K562 (cell line): ENCODE data around the gene PRKG1. TPM values are rescaled to one million over a fixed set of nuclear protein-coding genes. Genes with fewer than 3 reads are reported as not detected.

Source experiments
- ATAC-seq: fragments of 200-7000 bp; cut with Tn5 transposase; 3 replicates; pipeline ENCODE4 v1.9.1; 2020; ENCODE audit warnings: moderate library complexity
- BruUV-seq: library from RNA; stranded (reverse); fragments of 400-500 nt; replicated peaks from 2 replicates; lab custom pipeline; 2021; lab: Mats Ljungman, UMichigan
- CTCF ChIA-PET: fragments of 300-600 bp; formaldehyde crosslinking; extraction: SDS; loops from one replicate; lab custom pipeline; 2021; ENCODE audit warnings: low intra/inter-chr PET ratio; lab: Yijun Ruan, JAX
- POLR2A ChIA-PET: fragments of 300-600, 350-650 bp; sonication (Branson Sonifier 250); formaldehyde crosslinking; extraction: SDS; loops from one replicate; lab custom pipeline; 2021; ENCODE audit warnings: antibody characterized with exemption, inconsistent platforms; lab: Yijun Ruan, JAX
- DNase-seq, 4 experiments: peaks; one replicate each; pipeline versions ENCODE4 v3.0.0 to v3.0.0-alpha.2; 2011 to 2018; ENCODE audit warnings: low spot score in 3 of 4, mixed read lengths in 3 of 4; ENCODE audit errors: extremely low read depth in 1 of 4
- FAIRE-seq: peaks from 2 replicates; lab custom pipeline; 2011; peaks lifted over from hg19 to GRCh38; lab: Jason Lieb, UNC
- H2AFZ ChIP-seq: 2 replicates; pipeline ENCODE4 v1.6.0; 2011; ENCODE audit warnings: low read depth, low read length, control low read depth, inconsistent platforms
- H3K27ac ChIP-seq: fragments of 200-600 bp; 3 replicates; pipeline ENCODE4 v1.8.0; 2011; ENCODE audit warnings: low read depth, mild to moderate bottlenecking, control low read depth, inconsistent platforms, low read length, moderate library complexity, mixed read lengths; ENCODE audit errors: extremely low read depth
- H3K27me3 ChIP-seq, 2 experiments: fragments of 300-600 bp in 1 of 2; 2 replicates in 1 of 2; 3 replicates in 1 of 2; pipeline versions ENCODE4 v1.6.0 to v1.8.0; 2011; ENCODE audit warnings: inconsistent platforms in 2 of 2, low read length in 2 of 2, mild to moderate bottlenecking in 1 of 2, mixed read lengths in 1 of 2, moderate library complexity in 1 of 2; ENCODE audit not compliant: control insufficient read depth in 2 of 2, insufficient read depth in 2 of 2
- H3K36me3 ChIP-seq: fragments of 300-600 bp; 3 replicates; pipeline ENCODE4 v1.8.0; 2011; ENCODE audit warnings: mild to moderate bottlenecking, low read length, inconsistent platforms; ENCODE audit not compliant: control insufficient read depth, insufficient read depth
- H3K4me1 ChIP-seq, 2 experiments: fragments of 200-600 bp in 1 of 2; replicated peaks in 1 of 2; 2 replicates in 1 of 2; 3 replicates in 1 of 2; pipeline versions ENCODE4 v1.5.1 to v1.8.0; 2011; ENCODE audit warnings: inconsistent platforms in 2 of 2, low read length in 2 of 2, mild to moderate bottlenecking in 1 of 2, mixed read lengths in 1 of 2, moderate library complexity in 1 of 2; ENCODE audit not compliant: control insufficient read depth in 2 of 2, insufficient read depth in 2 of 2
- H3K4me2 ChIP-seq: 2 replicates; pipeline ENCODE4 v1.6.1; 2011; ENCODE audit warnings: low read length, control low read depth, inconsistent platforms, mixed read lengths; ENCODE audit not compliant: insufficient read depth
- H3K4me3 ChIP-seq: fragments of 200-600 bp; sonication (generic), shearing (Covaris generic); 2 replicates; pipeline ENCODE4 v1.5.1; 2016; ENCODE audit warnings: control low read depth, inconsistent platforms
- H3K79me2 ChIP-seq: fragments of 200-600 bp; 3 replicates; pipeline ENCODE4 v1.8.0; 2011; ENCODE audit warnings: low read length, inconsistent platforms; ENCODE audit not compliant: control insufficient read depth, insufficient read depth
- H3K9ac ChIP-seq, 2 experiments: 2 replicates each; pipeline versions ENCODE4 v1.6.0 to v1.6.1; 2011; ENCODE audit warnings: low read depth in 2 of 2, low read length in 2 of 2, control low read depth in 1 of 2, inconsistent platforms in 1 of 2, mild to moderate bottlenecking in 1 of 2, mixed read lengths in 1 of 2; ENCODE audit not compliant: insufficient read depth in 1 of 2
- H3K9me1 ChIP-seq: one replicate; pipeline ENCODE4 v1.6.0; 2011; ENCODE audit warnings: inconsistent platforms, mild to moderate bottlenecking, low read length, moderate library complexity; ENCODE audit not compliant: control insufficient read depth, insufficient read depth
- H3K9me3 ChIP-seq: replicated peaks from 2 replicates; pipeline ENCODE4 v1.5.1; 2011; ENCODE audit warnings: low read depth, low read length, inconsistent platforms; ENCODE audit not compliant: control insufficient read depth, insufficient read depth
- H4K20me1 ChIP-seq: replicated peaks from 2 replicates; pipeline ENCODE4 v1.6.1; 2011; ENCODE audit warnings: low read length, inconsistent platforms, mixed read lengths; ENCODE audit not compliant: control insufficient read depth, insufficient read depth
- FOXA1 ChIP-seq: fragments of 450-650 bp; IDR thresholded peaks from 2 replicates; pipeline ENCODE4 v1.6.1; 2016; ENCODE audit warnings: mild to moderate bottlenecking, borderline replicate concordance
- HNRNPK ChIP-seq: fragments of 200-400 bp; formaldehyde crosslinking; IDR thresholded peaks from one replicate; pipeline ENCODE4 v1.6.1; 2018; ENCODE audit warnings: mild to moderate bottlenecking, low read depth, low read length; ENCODE audit not compliant: poor library complexity, severe bottlenecking
- PTTG1 ChIP-seq: fragments of 450-650 bp; IDR thresholded peaks from 2 replicates; pipeline ENCODE4 v1.6.1; 2016; ENCODE audit warnings: low read depth, mild to moderate bottlenecking, missing genetic modification characterization, missing compliant biosample characterization
- TAL1 ChIP-seq: fragments of 450-650 bp; IDR thresholded peaks from 2 replicates; pipeline ENCODE4 v1.6.1; 2016; ENCODE audit warnings: mild to moderate bottlenecking
- TFAM ChIP-seq: fragments of 250-450 bp; sonication (Bioruptor Pico); conservative IDR thresholded peaks from 2 replicates; pipeline ENCODE4 v1.5.0; 2021; ENCODE audit warnings: mild to moderate bottlenecking, moderate library complexity
- TOE1 ChIP-seq, 2 experiments: fragments of 450-650 bp in 1 of 2; sonication (generic) in 1 of 2; formaldehyde crosslinking in 1 of 2; IDR thresholded peaks; 2 replicates each; pipeline versions ENCODE4 v1.7.1 to v1.8.0; 2016 to 2022; ENCODE audit warnings: borderline replicate concordance in 2 of 2, mild to moderate bottlenecking in 2 of 2, antibody characterized with exemption in 1 of 2, inconsistent platforms in 1 of 2, low read depth in 1 of 2, missing genetic modification reagents in 1 of 2, moderate library complexity in 1 of 2
- ZNF232 ChIP-seq: sonication (generic); formaldehyde crosslinking; IDR thresholded peaks from 2 replicates; pipeline ENCODE4 v1.8.0; 2022; ENCODE audit warnings: mild to moderate bottlenecking, missing genetic modification reagents
- ZNF239 ChIP-seq: fragments of 250-450 bp; sonication (Bioruptor Pico); IDR thresholded peaks from 2 replicates; pipeline ENCODE4 v1.4.0; 2020; ENCODE audit warnings: mild to moderate bottlenecking
- WGBS: fragments of 100-300 bp; shearing (Covaris generic); methylation state at CpG from one replicate; pipeline ENCODE4 v1.1.6; 2016; ENCODE audit warnings: low coverage, mixed read lengths; ENCODE audit not compliant: insufficient coverage; ENCODE audit errors: missing lambda C conversion rate; 5-methylcytosine and 5-hydroxymethylcytosine counted together
- in situ Hi-C: fragments of 300-500 bp; cut with MboI; formaldehyde crosslinking; loops from 4 replicates; pipeline ENCODE4 v1.15.0; 2018; ENCODE audit warnings: inconsistent platforms, mixed read lengths
- intact Hi-C: fragments of 100-400 bp; cut with micrococcal nuclease; formaldehyde crosslinking; loops from 2 replicates; pipeline ENCODE4 v1.14.2; 2022
- polyA plus RNA-seq, 8 experiments: library from polyadenylated mRNA; depleted of rRNA in 4 of 8; stranded (reverse) in 5 of 8; unstranded in 3 of 8; fragments of >200 nt; fragmentation: Nextera tagmentation in 2 of 8; fragmentation: Illumina TruSeq in 1 of 8; extraction: Ambion mirVana in 2 of 8; extraction: Trizol in 1 of 8; gene quantifications; 2 replicates each; pipeline versions ENCODE4 v1.2.1 to v1.2.3, GENCODE V29; 2011 to 2014; ENCODE audit warnings: inconsistent platforms in 1 of 8, missing spikeins in 1 of 8
- total RNA-seq, 7 experiments: library from RNA; depleted of rRNA in 6 of 7; stranded (reverse); fragments of >200 nt in 6 of 7; fragmentation: Illumina TruSeq in 2 of 7; extraction: Trizol in 2 of 7; gene quantifications; 2 replicates each; pipeline versions ENCODE4 v1.2.1 to v1.2.3, GENCODE V29; 2011 to 2021; ENCODE audit warnings: low replicate concordance in 1 of 7
- TF ChIP-seq, protein P1 (sequence below): fragments of 450-650 bp; IDR thresholded peaks from 2 replicates; pipeline ENCODE4 v1.6.1; 2016; ENCODE audit warnings: borderline replicate concordance
- TF ChIP-seq, protein P2 (sequence below): fragments of 450-650 bp; IDR thresholded peaks from one replicate; pipeline ENCODE4 v1.6.1; 2018; ENCODE audit warnings: mild to moderate bottlenecking, moderate library complexity; ENCODE audit not compliant: partially characterized antibody
- TF ChIP-seq, protein P3 (sequence below): fragments of 250-450 bp; sonication (Bioruptor Pico); IDR thresholded peaks from 2 replicates; pipeline ENCODE4 v1.5.0; 2022; ENCODE audit warnings: mild to moderate bottlenecking

The PRKG1 gene
- total and polyA plus RNA-seq, 9 of the 15 experiments (the other 6 are each of a cell fraction or from before 2014, with no cell fraction given), result 0.22 TPM; not detected in 8

DNA sequence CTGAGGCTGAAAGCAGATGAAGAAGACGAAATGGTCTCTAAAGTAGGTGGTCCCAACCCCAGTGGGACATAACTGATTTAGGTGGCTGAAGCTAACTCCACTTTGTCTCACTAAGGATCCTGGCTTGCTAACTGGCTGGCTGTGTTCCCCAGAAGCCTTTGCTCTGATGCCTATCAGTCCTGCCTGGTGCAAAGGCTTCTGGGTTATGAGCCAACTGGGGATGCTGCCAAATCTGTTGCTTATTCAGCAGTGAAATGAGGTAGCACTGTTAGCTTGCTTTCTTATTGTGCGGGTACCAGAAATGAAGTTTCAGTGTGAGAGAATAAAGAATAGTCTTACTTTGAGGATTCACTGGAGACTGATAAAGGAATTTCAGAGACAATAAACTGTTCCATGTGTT is 18.1 kb downstream of the PRKG1 start (continued):
- no peak for TF ChIP-seq FOXA1

DNA sequence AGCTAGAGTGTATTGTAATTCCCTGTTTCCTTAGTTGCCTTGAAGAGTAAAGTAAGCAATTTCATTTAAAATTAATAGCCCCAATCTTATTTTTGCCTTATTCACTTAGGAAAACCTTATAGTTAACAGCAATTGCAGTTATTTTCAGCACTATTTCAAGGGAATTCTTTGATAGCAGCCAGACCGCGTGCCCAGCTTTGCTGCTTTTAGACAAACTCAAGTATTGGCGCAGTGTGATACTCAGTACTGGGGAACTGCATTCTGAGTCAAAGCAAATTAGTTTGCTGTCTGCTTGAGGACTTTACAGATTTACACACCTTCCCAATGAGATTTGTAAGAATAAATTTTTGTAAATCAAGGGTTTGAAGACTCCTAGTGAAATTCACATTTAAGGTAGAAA is 21.2 kb downstream of the PRKG1 start:
- in situ Hi-C loops (no loop called here), intact Hi-C loops (no loop called here)
- FAIRE-seq, result no peak
- Histone ChIP-seq H3K4me2 (no peak overlapping the region), H3K27ac (no peak overlapping the region), H3K4me1 (no peaks in the 10 kb centered on the region), H3K9me1 (no peaks in the 10 kb centered on the region), H4K20me1 (no peaks in the 10 kb centered on the region), H3K9me3 (no peaks in the 10 kb centered on the region), H3K27me3 (no peaks in the 10 kb centered on the region), H3K4me3 (no peak overlapping the region), H3K36me3 (no peaks in the 10 kb centered on the region), H2AFZ (no peak overlapping the region), H3K9ac (no peak overlapping the region), H3K79me2 (no peaks in the 10 kb centered on the region)
- DNase-seq, result no peak
- WGBS, result 0% methylated on average over 3 of the region's 3 CpGs
- BruUV-seq, result no TSS peak
- CTCF ChIA-PET, result no interaction called here
- TF ChIP-seq TOE1 (IDR thresholded peaks at IDR 0.05; ENCODE audit: borderline replicate concordance) (no peak), TOE1 (CRISPR knock-in tag; IDR thresholded peaks at IDR 0.05; ENCODE audit: borderline replicate concordance, low read depth) (no peak), TAL1 (no peak), HNRNPK (no peak), PTTG1 (no peak), ZNF232 (CRISPR knock-in tag) (no peak), TFAM (CRISPR knock-in tag) (no peak), ZNF239 (CRISPR knock-in tag) (no peak)
- TF ChIP-seq, protein P1, sequence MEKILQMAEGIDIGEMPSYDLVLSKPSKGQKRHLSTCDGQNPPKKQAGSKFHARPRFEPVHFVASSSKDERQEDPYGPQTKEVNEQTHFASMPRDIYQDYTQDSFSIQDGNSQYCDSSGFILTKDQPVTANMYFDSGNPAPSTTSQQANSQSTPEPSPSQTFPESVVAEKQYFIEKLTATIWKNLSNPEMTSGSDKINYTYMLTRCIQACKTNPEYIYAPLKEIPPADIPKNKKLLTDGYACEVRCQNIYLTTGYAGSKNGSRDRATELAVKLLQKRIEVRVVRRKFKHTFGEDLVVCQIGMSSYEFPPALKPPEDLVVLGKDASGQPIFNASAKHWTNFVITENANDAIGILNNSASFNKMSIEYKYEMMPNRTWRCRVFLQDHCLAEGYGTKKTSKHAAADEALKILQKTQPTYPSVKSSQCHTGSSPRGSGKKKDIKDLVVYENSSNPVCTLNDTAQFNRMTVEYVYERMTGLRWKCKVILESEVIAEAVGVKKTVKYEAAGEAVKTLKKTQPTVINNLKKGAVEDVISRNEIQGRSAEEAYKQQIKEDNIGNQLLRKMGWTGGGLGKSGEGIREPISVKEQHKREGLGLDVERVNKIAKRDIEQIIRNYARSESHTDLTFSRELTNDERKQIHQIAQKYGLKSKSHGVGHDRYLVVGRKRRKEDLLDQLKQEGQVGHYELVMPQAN, result no peak
- TF ChIP-seq, protein P2, sequence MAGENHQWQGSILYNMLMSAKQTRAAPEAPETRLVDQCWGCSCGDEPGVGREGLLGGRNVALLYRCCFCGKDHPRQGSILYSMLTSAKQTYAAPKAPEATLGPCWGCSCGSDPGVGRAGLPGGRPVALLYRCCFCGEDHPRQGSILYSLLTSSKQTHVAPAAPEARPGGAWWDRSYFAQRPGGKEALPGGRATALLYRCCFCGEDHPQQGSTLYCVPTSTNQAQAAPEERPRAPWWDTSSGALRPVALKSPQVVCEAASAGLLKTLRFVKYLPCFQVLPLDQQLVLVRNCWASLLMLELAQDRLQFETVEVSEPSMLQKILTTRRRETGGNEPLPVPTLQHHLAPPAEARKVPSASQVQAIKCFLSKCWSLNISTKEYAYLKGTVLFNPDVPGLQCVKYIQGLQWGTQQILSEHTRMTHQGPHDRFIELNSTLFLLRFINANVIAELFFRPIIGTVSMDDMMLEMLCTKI, result no peak
- TF ChIP-seq, protein P3, sequence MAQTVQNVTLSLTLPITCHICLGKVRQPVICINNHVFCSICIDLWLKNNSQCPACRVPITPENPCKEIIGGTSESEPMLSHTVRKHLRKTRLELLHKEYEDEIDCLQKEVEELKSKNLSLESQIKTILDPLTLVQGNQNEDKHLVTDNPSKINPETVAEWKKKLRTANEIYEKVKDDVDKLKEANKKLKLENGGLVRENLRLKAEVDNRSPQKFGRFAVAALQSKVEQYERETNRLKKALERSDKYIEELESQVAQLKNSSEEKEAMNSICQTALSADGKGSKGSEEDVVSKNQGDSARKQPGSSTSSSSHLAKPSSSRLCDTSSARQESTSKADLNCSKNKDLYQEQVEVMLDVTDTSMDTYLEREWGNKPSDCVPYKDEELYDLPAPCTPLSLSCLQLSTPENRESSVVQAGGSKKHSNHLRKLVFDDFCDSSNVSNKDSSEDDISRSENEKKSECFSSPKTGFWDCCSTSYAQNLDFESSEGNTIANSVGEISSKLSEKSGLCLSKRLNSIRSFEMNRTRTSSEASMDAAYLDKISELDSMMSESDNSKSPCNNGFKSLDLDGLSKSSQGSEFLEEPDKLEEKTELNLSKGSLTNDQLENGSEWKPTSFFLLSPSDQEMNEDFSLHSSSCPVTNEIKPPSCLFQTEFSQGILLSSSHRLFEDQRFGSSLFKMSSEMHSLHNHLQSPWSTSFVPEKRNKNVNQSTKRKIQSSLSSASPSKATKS (CRISPR knock-in tag), result no peak
- POLR2A ChIA-PET, result no interaction called here
- no peak for ATAC-seq
